HCT116 (cell line): ENCODE results near the gene TMEM100.

Experiments used
- CBX3 ChIP-seq: IDR thresholded peaks from 2 replicates; pipeline ENCODE4 v1.6.1; 2012; ENCODE audit warnings: low read depth
- CTCF ChIP-seq, 3 experiments: fragments of 200-600 bp in 1 of 3; sonication (generic) in 1 of 3; IDR thresholded peaks in 2 of 3; conservative IDR thresholded peaks in 1 of 3; 2 replicates each; pipeline ENCODE4 v1.5.1; 2012 to 2017; ENCODE audit warnings: low read depth in 2 of 3, low read length in 2 of 3, antibody characterized with exemption in 1 of 3, borderline replicate concordance in 1 of 3, control low read depth in 1 of 3, mild to moderate bottlenecking in 1 of 3, mixed read lengths in 1 of 3, mixed run types in 1 of 3, moderate library complexity in 1 of 3; ENCODE audit not compliant: insufficient read depth in 1 of 3
- EZH2phosphoT487 ChIP-seq: fragments of 200-600 bp; IDR thresholded peaks from 2 replicates; pipeline ENCODE4 v1.6.1; 2018; ENCODE audit warnings: antibody characterized with exemption, borderline replicate concordance
- MAX ChIP-seq: IDR thresholded peaks from 2 replicates; pipeline ENCODE4 v1.6.1; 2012
- POLR2A ChIP-seq: IDR thresholded peaks from 2 replicates; pipeline ENCODE4 v1.7.0; 2011; ENCODE audit warnings: borderline replicate concordance; ENCODE audit not compliant: insufficient read depth, insufficient read length; ENCODE audit errors: extremely low read depth
- POLR2AphosphoS5 ChIP-seq: IDR thresholded peaks from 2 replicates; pipeline ENCODE4 v1.6.1; 2011; ENCODE audit warnings: mild to moderate bottlenecking, low read depth, low read length, moderate library complexity
- ZFX ChIP-seq: fragments of 450-650 bp; IDR thresholded peaks from 2 replicates; pipeline ENCODE4 v1.6.1; 2017
- ZNF274 ChIP-seq: fragments of 200-500 bp; sonication (Bioruptor generic); IDR thresholded peaks from 2 replicates; pipeline ENCODE4 v1.6.1; 2014; ENCODE audit warnings: mild to moderate bottlenecking, low read depth, low read length, inconsistent platforms

GRCh38 chr17:55708175-55708974, 14.3 kb downstream of the TMEM100 start:
- TF ChIP-seq ZNF274 = no peak
- TF ChIP-seq POLR2A = no peak
- TF ChIP-seq CBX3 = no peak
- no peak for TF ChIP-seq CTCF (IDR thresholded peaks at IDR 0.05 in 2 of 3, conservative IDR thresholded peaks at IDR 0.05 in 1 of 3; ENCODE audit: borderline replicate concordance in 1 of 3, insufficient read depth in 1 of 3, low read depth in 2 of 3, low read length in 2 of 3)
- no peak for TF ChIP-seq MAX
- no peak for TF ChIP-seq EZH2phosphoT487
- TF ChIP-seq POLR2AphosphoS5 = no peak
- no peak for TF ChIP-seq ZFX
